Transverse colon (tissue), 3 donors: ENCODE results near the gene GNG14.

Experiments used
- CTCF ChIP-seq, 5 experiments: fragments of 200-600 bp in 3 of 5; fragments of 450-650 bp in 2 of 5; sonication (generic) in 3 of 5; IDR thresholded peaks; 1 replicate in 2 of 5; 2 replicates in 3 of 5; pipeline ENCODE4 v1.5.1; 2016 to 2017; ENCODE audit warnings: antibody characterized with exemption in 5 of 5, inconsistent platforms in 3 of 5, mild to moderate bottlenecking in 2 of 5, moderate library complexity in 1 of 5
- EP300 ChIP-seq: sonication (generic); formaldehyde crosslinking; IDR thresholded peaks from one replicate; pipeline ENCODE4 v1.6.1; 2017; ENCODE audit warnings: antibody characterized with exemption, low read depth
- POLR2A ChIP-seq: fragments of 450-650 bp; IDR thresholded peaks from one replicate; pipeline ENCODE4 v1.6.1; 2016; ENCODE audit warnings: antibody characterized with exemption, mild to moderate bottlenecking, moderate library complexity

- no peak for TF ChIP-seq CTCF (IDR thresholded peaks at IDR 0.05)
- no peak for TF ChIP-seq POLR2A
- no peak for TF ChIP-seq EP300
These were observed 23.2 kb upstream of the GNG14 start for GRCh38 chr19:12664406-12665280.
